HG02943 (cell line): Measurements from ENCODE around the gene ZDHHC11B.

Source experiments
- ATAC-seq: cut with Tn5 transposase; IDR thresholded peaks from one replicate; pipeline ENCODE4 v1.9.1; 2021; ENCODE audit warnings: mild to moderate bottlenecking, low read depth, moderate library complexity; ENCODE audit not compliant: unreplicated experiment

ZDHHC11B gene

DNA sequence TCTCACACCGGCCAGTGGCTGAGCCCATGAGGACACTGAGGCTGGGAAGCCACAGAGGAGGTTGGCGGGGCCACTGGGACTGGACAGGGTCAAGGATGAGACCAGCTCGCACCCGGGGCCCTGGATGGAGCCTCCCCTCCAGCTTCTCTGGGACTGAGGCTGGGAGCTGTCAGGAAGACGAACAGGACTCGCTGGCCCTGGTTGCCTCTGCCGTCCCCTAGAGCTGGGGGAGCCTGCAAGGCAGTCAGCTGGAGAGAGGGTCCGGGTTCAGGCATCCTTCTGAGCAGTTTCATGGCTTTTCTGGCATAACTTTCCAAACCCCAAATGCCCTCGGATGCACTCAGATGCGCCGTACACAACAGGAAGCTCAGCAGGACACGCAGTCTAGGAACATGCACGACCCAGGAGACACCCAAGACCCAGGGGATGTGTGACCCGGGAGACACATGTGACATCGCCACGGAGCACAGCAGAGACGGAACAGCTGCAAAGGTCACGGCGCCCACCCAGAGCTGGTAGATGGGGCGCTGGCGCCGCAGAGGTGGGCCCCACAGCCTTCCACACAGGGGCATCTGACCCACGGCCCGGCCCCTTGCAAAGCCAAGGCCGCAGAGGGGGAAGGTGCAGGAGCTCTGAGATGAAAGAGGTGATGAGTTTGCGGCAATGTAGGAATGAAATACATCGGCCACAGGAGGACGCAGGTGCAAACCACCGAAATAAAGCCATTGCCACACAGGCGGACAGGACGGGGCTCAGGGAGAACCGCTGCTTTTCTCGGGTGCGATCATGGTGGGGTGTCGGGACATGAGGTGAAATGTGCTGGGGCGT, 108.4 kb downstream of the ZDHHC11B start:
- no peak for ATAC-seq

DNA sequence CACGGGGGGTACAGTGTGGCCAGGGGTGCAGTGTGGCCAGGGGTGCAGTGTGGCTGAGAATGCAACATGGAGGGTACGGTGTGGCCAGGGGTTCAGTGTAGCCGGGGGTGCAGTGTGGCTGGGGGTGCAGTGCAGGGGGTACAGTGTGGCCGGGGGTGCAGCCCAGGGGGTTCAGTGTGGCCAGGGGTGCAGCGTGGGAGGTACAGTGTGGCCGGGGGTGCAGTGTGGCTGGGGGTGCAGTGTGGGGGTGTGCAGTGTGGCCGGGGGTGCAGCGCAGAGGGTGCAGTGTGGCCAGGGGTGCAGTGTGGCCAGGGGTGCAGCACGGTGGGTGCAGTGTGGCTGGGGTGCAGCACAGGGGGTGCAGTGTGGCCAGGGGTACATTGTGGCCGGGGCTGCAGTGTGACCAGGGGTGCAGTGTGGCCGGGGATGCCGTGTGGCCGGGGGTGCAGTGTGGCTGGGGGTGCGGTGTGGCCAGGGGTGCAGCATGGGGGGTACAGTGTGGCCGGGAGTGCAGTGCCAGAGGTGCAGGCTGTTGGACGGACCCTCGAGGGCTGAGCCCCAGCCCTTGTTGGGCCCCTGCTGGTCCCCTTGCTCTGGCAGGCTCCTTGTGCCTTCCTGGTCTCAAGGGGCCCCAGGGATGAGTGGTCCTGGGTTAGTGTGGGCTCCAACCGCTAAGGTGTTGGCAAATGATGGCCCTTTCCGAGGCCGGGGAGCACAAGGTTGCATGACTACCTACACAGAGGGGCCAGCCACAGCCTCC, 109.2 kb downstream of the ZDHHC11B start:
- no peak for ATAC-seq

DNA sequence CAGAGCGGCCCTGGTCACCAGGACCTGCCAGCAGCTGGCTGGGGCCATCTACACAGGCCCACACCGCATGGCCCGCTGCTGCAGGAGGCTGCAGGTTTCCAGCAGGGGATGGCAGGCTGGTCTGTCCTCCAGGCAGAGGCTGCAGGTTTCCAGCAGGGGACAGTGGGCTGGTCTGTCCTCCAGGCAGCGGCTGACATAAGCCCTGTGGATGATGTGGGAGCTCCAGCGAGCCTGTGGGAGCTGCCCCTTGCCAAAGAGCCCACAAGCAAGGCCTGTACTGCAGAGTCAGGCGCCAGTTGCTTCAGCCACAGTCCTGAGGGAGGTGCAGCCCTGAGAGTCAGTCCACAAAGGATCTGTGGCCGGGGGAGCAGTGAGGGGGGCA, 109.9 kb downstream of the ZDHHC11B start:
- no peak for ATAC-seq

DNA sequence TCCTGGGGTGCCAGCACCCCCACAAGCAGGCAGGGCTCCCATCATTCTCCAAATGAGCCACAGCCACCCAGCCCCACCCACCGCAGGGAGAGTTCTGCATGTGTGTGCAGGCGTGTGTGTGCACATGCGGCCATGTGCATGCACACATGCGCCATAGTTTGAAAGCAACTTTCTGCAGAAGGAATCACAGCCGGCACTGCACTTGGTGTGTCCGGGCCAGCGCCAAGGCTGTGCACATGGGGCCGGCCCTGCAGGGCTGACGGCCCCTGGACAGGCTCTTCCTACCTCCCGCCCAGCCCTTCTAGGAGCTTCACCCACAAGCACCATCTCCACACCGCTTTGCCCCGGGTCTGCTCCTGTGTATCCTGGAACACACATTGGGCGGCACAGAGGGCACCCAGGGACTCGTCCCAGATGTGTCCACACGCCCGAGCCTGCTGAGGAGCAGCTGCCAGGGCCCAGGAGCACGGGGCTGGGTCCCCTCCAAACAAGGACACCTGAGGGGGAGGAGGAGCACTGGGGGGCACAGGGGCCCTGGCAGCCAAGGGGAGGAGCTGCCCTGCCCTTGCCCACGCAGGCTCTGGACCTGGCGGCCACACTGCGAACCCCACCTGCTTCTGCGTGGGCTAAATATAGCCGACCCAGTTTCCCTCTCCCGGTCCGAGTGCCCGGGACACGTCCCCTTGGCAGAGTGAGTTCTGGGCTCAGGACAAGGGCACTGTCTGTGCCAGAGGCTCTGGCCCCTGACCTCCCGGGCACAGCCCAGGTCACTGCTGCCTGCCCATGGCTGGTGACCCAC, 110.5 kb downstream of the ZDHHC11B start:
- no peak for ATAC-seq

DNA sequence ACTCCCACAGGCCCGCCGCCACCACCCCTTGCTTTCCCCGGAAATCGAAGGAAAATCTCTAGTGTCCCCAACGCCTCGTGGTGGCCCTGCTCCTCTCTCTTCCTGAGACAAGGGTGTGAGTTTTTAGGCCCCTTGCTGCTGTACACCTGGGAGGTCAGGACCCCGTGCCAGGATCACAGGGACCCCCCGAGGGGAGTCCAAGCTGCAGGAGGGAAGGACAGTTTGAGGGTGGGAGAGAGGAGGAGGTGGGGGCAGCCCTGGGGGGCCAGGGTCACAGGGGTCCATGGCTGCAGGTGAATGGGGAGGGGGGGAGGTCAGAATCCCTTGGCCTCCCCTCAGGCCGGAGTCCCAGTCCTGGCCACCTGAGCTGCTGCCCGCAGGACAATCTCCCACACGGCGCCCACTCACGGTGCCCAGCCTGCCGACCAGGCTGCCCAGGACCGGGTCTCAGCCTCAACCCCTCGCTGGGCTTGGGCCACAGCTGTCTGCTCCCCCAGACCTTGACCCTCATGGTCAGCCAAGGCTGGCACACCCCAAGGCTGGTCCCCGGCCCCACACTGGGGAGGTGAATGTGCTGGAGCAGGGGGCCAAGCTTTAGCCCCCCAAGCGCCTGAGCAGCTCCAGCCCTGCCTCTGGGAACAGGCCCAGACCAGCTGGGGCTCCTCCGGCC, 111.2 kb downstream of the ZDHHC11B start:
- no peak for ATAC-seq

DNA sequence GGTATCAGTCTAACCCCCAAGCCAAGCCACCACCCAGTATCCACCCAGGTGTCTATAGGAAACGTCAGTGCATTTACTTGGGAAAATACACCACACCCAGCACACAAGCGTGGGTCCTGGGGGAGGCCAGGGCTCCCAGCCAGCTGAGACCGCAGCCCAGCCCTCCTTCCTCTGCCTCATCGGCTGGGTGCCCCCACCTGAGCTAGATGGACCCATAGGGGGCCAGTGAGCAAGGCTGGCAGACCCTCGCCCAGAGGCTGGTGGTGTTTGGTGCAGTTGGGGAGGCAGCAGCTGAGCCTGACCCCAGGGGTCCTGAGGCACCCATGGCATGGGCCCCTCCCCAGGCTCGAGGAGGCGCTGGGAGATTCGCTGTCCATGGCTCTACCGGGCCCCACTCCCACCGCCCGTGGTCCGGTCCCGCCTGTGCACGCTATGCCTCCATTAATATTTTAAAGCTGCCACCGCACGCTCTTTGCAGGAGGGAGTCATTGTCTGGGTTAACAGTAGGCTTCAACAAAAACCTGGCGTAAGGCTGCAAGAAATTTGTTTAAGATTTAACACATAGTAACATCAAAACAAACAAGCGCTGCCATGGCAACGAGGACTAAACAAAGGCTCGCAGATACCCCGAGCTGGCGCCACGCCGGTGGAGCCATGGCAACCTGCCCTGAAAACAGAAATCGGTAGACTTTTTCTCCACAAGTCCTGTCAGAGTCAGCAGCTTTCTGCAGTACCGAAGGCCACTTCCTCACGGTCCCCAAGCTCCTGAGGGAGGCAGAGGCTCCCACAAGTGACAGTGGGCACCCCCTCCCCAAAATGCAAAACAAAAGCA, 112.0 kb downstream of the ZDHHC11B start:
- ATAC-seq: no peak

DNA sequence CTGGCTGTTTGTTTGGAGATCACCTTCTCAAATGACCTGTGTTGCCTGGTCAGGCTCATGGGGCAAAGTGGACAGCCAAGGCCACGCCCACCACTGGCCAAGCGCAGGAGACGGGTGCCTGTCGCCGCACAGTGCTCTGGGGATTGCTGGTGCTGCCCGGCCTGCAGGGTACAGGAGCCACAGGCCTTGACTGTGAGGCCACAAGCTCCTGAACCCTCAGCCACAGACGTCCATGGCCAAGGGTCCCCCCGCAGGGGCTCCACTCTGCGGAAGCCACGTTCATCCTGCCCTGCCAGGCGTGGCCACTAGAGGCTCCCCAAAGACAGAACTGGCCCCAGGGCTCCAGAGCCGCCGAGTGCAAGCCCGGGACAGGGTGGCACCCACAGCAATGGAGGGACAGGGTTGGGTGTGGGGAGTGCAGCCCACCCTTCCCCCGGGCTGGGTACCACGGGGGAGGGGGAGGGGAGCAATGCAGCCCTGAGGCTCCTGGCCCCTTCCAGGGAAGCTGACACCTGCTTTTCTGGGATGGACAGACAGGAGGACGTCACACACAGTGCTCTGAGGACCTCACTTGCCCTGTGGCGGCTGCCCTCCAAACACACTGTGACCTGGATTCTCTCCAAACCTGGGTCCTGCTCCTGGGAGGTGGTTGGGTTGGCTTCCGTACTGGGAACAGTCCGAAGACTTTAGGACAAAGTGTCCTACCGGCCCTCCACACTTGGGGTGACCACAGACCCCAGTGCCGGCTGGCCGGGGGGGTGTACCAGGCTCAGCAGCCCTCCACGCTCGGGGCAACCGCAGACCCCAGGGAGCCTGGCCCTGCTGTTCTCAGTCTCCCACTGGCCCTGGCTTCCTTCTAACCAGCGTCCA, 112.8 kb downstream of the ZDHHC11B start:
- no peak for ATAC-seq

DNA sequence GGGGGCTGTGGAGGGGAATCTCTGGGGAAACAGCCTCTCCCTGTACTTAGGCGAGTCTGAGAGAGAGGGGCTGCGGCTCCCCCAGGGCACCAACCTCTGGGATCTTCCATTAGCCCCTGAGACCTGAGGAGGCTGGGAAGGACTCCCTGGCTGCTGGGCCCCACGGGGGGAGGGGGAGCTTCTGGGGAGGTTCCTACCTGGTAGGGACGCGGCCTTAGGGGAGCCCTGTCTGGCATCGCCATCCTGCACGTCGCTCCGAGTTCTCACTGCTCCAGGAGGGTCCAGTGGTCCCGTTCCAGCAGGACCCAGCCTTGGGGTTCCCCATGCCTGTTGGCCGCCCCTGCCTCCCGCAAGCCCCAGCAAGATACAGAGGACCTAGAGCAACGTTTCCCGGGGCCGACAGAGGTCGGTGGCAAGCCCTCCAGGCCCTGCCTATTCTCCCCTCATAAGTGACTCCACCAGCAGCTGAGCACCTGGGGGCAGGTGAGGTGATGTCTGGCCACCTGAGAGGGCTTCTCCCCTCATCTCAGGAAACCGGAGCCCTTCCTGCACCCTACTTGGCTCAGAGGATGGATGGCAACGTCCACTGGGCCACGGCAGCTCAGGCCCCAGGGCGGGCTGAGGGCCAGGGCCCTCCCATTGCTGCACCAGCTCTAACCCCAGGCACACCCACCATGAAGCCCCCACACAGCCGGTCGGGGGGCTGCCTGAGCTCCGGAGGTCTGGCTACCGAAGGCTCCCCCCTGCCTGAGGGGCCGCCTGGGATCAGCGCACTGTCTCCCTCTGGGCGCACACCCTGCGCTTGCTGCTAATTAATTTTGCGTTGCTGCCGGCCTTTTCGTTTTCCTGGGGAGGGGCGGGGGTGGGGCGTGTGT, 113.9 kb downstream of the ZDHHC11B start:
- no peak for ATAC-seq

DNA sequence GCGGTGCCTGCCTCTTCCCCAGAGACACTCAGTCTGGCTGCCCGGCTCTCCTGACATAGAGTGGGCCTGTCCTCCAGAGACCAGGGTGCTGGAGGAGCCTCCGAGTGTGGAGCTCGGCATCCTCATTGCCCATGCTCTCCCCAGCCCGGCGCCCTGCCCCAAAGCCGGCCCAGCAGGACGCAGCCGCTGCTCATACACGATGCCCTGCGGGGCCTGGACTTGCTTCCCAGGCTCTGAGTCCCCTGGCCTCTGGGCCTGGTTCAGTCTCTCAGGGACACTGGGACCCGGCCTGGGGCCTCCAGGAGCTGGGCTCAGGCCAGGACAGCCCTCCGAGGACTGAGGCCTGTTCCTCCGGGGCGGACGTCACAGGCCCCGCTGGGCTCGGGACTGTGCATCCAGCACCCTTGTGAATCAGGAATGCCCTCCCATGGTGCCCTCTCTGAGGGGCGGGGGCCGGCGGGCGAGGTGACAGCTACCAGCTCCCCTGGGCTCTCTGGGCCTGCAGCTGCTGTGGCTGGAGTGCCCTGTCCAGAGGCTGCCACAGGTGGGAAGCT, 114.6 kb downstream of the ZDHHC11B start:
- no peak for ATAC-seq

DNA sequence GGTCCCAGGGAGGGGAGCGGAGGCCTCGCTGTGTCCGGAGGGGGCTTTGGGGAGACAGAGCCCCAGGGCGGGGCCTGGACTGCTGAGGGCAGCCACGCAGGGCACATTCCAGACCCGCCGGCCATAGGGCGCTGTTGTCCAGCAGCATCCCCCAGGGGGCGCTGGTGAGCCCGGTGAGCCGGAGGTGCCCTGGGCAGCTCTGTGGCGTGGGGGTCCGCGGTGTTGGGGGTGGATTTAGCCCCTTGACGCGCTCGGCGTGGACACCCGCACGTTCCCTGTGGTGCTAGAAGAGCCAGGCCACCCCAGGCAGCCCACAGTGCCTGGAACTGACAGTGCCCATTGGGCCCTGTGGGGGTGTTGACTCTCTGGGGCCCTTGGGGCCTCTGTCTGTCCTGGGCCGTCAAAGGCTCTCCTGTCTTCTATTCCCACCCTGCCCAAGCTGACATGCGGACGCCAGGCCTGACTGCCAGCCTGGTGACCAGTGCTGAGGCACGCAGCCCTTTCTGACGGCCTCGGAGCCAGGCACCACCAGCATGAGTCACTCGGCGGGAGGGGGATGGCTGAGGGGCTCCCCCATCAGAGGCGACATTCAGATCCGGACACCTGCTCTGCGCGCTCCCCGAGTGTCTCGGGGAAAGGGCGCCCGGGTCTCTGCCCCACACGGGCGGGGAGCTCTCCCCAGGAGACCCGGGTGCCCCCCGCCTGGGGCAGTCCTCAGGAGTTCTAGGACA, 115.3 kb downstream of the ZDHHC11B start:
- ATAC-seq: no peak

DNA sequence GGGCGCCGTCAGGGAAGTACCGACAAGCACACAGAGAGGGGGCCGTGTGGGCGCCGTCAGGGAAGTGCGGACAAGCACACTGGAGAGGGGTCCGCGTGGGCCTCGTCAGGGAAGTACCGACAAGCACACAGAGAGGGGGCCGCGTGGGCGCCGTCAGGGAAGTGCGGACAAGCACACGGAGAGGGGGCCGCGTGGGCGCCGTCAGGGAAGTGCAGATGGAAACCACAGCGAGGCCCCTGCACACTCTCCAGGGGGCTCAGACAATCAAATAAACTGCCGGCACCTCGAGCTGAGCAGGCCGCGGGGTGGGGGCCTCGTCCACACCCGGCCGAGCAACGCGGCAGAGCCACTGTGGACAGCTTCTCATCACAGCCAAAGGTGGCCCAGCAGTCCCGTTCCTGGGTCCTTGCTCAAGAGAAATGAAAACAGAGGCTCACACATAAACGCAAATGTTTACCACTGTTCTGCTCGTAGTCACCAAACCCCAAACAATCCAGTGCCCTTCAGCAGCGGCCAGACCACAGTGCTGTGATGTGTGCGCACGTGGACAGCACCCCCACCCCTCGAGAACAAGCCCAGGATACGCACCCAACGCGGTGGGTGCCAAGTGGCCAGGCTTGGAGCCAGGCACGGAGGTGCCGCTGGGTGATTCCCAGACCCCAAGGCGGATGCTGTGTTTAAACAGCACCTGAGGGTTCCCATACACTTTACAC, 116.1 kb downstream of the ZDHHC11B start:
- ATAC-seq: no peak

DNA sequence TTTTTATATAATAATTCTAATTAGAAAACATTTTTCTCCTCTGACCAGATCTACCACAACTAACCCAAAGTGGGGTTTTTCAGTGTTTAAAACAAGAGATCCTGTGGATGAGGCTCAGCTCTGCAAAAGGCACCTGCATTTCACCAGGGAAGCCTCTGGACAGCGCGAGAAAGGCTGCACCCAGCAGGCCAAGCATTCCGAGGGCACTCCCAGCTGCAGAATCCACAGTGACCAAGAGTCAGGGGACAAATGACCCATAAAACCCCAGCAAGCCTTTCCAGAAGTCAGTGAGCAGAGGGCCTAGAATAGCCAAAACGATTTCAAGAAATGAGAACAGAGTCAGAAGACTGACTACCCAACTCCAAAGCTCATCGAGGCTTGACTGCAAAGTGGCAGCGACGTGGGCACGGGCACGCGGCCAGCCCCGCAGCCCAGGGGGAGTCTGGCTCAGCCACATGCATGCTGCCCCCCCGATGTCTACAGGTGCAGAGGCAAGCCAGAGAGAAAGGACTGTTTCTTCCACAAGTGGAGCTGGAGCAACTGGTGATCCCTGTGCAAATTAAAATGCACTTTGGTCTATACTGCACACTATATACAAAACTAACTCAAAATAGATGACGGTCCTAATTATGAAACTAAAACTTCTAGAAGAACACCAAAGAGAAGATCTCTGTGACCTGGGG, 117.6 kb downstream of the ZDHHC11B start:
- no peak for ATAC-seq

DNA sequence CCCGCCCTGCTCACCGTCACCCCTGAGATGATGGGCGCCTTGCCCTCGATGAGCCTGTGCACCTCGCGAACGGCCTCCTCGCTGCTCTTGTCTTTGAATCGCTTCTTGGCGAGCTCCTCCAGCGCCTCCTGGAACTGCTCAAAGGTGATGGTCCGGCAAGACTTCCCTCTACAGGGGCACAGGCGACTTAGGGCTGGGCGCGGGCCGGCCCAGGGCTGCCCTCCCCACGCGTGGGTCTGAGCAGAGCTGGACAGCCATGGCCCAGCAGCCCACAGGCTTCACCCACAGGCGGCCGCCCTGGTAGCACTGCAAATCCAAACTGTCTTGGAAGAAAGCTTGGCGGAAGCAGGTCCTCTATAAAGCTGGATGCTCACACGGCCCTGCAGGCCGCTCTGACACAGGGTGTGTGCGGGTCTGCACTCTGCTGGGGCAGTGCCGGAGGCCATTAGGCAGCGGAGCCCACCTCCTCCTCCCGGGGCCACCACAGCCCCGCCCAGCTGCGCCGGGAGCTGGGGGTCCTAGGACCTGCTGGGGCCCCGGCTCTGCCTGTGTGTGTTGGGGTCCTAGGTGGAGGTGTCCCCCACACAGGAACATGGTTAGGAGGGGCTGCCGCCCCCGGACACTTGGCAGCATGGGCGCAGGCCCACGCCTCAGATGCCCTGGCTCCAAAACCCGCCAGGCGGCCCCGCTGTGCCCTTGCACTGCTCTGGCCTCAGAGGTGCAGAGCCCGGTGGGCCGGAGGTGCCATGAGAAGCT, 118.4 kb downstream of the ZDHHC11B start:
- ATAC-seq: no peak

DNA sequence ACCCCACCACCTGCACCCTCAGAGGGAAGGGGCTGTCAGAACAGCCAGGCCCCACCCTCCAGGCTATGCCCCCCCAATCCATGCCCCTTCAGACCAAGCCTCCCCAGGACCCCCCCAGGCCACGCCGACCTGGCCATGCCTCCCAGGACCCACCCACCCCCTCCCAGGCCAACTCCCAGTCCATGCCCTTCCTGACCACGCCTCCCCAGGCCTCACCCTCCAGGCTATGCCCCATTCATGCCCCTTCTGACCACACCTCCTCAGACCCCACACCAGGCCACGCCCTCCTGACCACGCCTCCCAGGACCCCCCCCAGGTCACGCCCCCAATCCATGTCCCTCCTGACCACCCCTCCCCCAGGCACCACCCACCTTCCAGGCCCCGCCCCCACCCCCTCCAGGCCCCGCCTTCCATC, 119.0 kb downstream of the ZDHHC11B start:
- ATAC-seq: no peak

DNA sequence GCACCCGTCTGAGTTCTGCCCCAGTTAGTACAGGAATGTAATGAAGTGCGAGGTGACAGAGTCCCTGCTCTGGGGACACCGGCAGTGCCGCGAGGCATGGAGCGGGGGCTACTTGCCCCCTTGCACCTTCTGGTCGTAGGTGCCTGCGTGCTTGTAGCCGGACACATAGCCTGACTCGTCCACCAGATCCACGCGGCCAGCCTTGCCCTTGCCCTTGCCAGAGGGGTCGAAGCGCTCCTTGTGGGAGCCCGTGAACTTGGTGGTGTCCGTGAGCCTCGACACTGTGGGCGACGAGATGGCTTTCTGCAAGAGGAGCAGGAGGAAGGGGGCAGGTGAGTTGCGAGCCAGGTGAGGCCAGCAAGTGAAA, 119.6 kb downstream of the ZDHHC11B start:
- no peak for ATAC-seq
